GM21390 (cell line): ENCODE data around the gene NHLH2.

ENCODE experiments used
- ATAC-seq: cut with Tn5 transposase; IDR thresholded peaks from one replicate; pipeline ENCODE4 v1.9.1; 2021; ENCODE audit not compliant: unreplicated experiment

NHLH2 gene

DNA sequence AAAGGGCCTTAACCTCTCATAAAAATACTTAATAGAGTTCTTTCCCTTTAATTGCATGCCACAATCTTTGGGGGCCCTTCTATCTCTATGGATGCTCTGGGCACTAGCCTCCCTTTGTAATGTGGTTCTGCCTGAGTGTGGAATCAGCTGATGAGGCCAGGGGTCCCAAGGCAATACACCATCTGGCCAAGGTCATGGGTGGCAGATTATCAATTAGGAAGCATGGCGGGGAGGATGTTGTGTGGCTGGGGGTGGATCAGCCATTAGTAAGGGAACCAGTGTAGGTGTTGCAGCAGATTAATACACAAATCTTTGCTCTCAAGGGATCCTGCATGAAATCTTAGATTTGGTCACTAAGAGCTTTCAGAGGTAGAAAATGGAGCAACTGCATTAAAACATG is 35.3 kb downstream of the NHLH2 start:
- no peak for ATAC-seq

DNA sequence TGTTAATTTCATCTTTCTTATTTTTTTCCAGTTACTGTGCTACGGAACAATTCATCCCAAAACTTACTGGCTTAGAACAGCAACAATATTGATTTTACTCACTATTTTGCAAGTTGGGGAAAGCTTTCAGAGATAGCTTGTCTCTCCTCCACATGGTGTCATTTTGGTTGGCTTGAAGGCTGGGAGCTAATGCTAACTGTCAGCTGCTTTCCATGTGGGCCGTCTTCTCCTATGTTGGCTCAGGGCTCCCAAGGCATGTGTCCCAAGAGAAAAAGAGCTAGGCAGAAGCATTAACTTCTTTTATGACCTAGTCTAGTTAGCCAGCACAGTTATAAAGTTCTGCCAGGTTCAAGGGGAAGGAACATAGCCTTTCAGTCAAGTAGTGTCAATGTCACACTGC is 38.5 kb downstream of the NHLH2 start:
- ATAC-seq, result no peak

DNA sequence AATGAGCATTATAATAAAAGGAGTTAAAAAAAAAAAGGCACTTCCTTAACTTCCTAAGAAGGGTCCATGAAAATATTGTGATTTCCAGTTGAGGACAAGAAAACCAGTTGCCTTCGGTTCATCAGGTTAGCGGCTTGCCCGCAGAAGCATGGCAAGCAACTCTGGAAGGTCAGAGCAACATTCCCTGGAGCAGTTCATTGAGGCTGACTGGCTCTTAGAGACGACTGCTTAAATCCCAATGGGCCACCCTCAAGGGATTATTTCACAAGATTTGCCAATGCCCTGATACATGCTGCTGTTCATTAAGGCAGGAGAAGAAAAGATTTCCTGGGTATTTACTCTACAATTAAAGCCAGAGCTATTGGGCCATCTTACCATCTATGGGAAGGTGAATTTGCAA is 43.4 kb downstream of the NHLH2 start:
- ATAC-seq, result no peak

- no peak for ATAC-seq
These were observed 44.0 kb downstream of the NHLH2 start for GRCh38 chr1:115796897-115797296.

DNA sequence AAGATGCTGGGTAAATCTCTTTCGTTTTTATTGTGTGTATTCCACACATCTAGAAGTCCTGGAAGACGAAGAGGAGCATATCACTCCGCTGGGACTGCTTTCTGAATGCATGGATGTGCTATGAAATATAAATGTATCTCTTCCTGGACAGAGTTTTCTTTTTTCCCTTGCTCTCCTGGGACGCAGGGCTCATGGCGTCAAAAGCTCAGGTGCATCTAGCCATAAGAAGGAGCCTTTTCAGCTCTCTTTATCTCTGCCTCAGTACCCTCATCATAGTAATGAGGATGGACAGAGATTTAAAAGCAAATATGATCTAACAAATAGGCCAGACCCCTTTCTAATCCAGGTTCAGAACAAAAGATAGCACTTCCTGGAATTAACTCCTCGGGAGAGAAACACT is 44.9 kb downstream of the NHLH2 start:
- no peak for ATAC-seq

- ATAC-seq, result no peak
These were observed 45.8 kb downstream of the NHLH2 start for GRCh38 chr1:115794976-115795639.

- ATAC-seq, result no peak
These were observed 47.8 kb downstream of the NHLH2 start for GRCh38 chr1:115793162-115793561.

GRCh38 chr1:115791816-115792215 is 49.1 kb downstream of the NHLH2 start:
- no peak for ATAC-seq

DNA sequence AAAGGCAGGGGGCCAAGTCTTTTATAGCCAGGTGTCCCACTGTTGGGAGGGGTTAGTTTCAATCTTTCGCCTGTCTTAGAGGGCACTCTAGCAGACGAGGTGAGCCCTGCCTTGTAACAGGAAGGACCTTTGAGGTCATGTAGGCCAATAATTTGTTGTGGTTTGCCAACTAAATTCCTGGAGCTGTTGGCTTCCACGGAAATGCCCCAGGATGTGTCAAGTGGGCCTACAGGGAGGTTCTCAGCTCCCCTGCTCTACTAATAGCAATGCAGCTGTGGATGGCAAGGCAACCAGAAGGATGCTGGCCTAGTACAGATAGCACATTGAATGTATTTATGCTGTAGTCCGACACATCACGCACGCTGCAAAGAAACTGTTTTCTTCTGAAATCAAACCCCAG is 50.1 kb downstream of the NHLH2 start:
- no peak for ATAC-seq

- ATAC-seq, result no peak
These were observed 50.6 kb downstream of the NHLH2 start for GRCh38 chr1:115790356-115790755.
